Mesangial cell (primary cell): ENCODE measurements around the gene LATS1. TPM values are rescaled to one million over a fixed set of nuclear protein-coding genes. Genes with fewer than 3 reads are reported as not detected.

Experiments
- total RNA-seq: library from RNA; depleted of rRNA; stranded (reverse); fragments of >200 nt; gene quantifications from 2 replicates; pipeline ENCODE4 v1.2.3, GENCODE V29; 2015

Gene LATS1
- total RNA-seq: 10.6 and 19.4 TPM in 2 replicates

GRCh38 chr6:149717588-149718458 lies at the start of gene LATS1:
Gene LATS1 (minus strand): TSS chr6:149718101. CDS start chr6:149702126, 15,975 bp downstream.

GRCh38 chr6:149749594-149750135 lies 31.8 kb upstream of the LATS1 start, which contains the start of gene PCMT1:
Gene PCMT1 (plus strand): TSS chr6:149749741. CDS start chr6:149749902, 161 bp downstream.

GRCh38 chr6:149746147-149746946 lies 28.4 kb upstream of the LATS1 start, which contains the start of gene NUP43:
Gene NUP43 (minus strand): TSS chr6:149746529. CDS start chr6:149746495, 34 bp downstream.

GRCh38 chr6:149648148-149649145 lies 69.5 kb downstream of the LATS1 start, which contains the start of gene KATNA1:
Gene KATNA1 (minus strand): TSS chr6:149648714. CDS start chr6:149638547, 10,167 bp downstream.

Other genes starting within 250 kb of the LATS1 start
- 0.13 TPM in 1 of 2 replicates, not detected in the other for gene ZC3H12D, start 233.1 kb downstream of the LATS1 start, total RNA-seq
- 9.0 and 9.8 TPM in 2 replicates for gene PPIL4, start 172.1 kb downstream of the LATS1 start, total RNA-seq
- gene GINM1, start 151.7 kb downstream of the LATS1 start, total RNA-seq: 21.8 and 32.1 TPM in 2 replicates
- gene KATNA1, start 69.4 kb downstream of the LATS1 start, total RNA-seq: 10.8 and 14.3 TPM in 2 replicates
- 17.0 and 31.4 TPM in 2 replicates for gene NUP43, start 28.4 kb upstream of the LATS1 start, total RNA-seq
- gene PCMT1, start 31.6 kb upstream of the LATS1 start, total RNA-seq: 64.4 and 129 TPM in 2 replicates
- 27.8 and 28.0 TPM in 2 replicates for gene LRP11, start 146.3 kb upstream of the LATS1 start, total RNA-seq
- not detected in 2 replicates for gene RAET1E, start 180.0 kb upstream of the LATS1 start, total RNA-seq
- 0.25 TPM in 1 of 2 replicates, not detected in the other for gene RAET1G, start 205.0 kb upstream of the LATS1 start, total RNA-seq
- 2.8 and 6.4 TPM in 2 replicates for gene ULBP2, start 223.9 kb upstream of the LATS1 start, total RNA-seq
- 0.81 and 2.8 TPM in 2 replicates for gene ULBP1, start 245.8 kb upstream of the LATS1 start, total RNA-seq